Measurements from ENCODE around the gene USP1. TPM values are rescaled to one million over a fixed set of nuclear protein-coding genes. Genes with fewer than 3 reads are reported as not detected.

Gene USP1
- total RNA-seq, 2 donors from 2014 or later = 14.9 to 16.2 TPM

GRCh38 chr1:62405247-62405646, 31.6 kb upstream of the USP1 start:
- Histone ChIP-seq H3K36me3 (no peaks in the 10 kb centered on the region), H3K4me1 (no peaks in the 10 kb centered on the region), H3K27ac (no peak overlapping the region), H3K9me3 (no peaks in the 10 kb centered on the region), H3K27me3 (no peaks in the 10 kb centered on the region), H3K4me3 (no peak overlapping the region)
- no peak for DNase-seq (ENCODE audit: low spot score)
- TF ChIP-seq, protein P1, sequence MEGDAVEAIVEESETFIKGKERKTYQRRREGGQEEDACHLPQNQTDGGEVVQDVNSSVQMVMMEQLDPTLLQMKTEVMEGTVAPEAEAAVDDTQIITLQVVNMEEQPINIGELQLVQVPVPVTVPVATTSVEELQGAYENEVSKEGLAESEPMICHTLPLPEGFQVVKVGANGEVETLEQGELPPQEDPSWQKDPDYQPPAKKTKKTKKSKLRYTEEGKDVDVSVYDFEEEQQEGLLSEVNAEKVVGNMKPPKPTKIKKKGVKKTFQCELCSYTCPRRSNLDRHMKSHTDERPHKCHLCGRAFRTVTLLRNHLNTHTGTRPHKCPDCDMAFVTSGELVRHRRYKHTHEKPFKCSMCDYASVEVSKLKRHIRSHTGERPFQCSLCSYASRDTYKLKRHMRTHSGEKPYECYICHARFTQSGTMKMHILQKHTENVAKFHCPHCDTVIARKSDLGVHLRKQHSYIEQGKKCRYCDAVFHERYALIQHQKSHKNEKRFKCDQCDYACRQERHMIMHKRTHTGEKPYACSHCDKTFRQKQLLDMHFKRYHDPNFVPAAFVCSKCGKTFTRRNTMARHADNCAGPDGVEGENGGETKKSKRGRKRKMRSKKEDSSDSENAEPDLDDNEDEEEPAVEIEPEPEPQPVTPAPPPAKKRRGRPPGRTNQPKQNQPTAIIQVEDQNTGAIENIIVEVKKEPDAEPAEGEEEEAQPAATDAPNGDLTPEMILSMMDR (IDR thresholded peaks at IDR 0.05) = no peak

DNA sequence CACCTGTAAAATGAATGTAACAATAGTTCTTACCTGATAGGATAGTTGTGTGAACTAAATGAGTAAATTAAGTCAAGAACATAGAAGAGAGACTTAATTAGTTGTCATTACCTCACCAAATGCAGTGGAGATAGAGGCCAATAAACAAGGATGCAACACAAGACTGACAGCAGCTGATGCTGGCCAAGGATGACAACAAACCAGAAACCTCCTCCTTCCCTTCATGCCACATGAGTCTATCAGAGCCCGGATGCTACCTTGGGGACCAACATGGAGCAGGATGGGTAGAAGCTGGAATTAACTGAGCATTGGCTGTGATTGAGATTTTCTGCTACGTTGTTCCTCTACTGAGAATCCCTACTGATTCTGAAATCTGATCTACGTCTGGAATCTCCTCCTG, 30.3 kb upstream of the USP1 start:
- no peaks in the 10 kb centered on the region for H3K9me3 ChIP-seq
- H3K27me3 ChIP-seq = no peaks in the 10 kb centered on the region
- no peak for DNase-seq (ENCODE audit: low spot score)
- H3K27ac ChIP-seq = no peak overlapping the region
- no peaks in the 10 kb centered on the region for H3K4me1 ChIP-seq
- H3K4me3 ChIP-seq = no peak overlapping the region
- no peaks in the 10 kb centered on the region for H3K36me3 ChIP-seq
- TF ChIP-seq, protein P1 (IDR thresholded peaks at IDR 0.05) = no peak

GRCh38 chr1:62407398-62408009, 29.3 kb upstream of the USP1 start:
- no peak for DNase-seq (ENCODE audit: low spot score)
- Histone ChIP-seq H3K27ac (no peak overlapping the region), H3K36me3 (no peaks in the 10 kb centered on the region), H3K27me3 (no peaks in the 10 kb centered on the region), H3K9me3 (no peaks in the 10 kb centered on the region), H3K4me3 (no peak overlapping the region), H3K4me1 (no peaks in the 10 kb centered on the region)
- TF ChIP-seq, protein P1 (IDR thresholded peaks at IDR 0.05) = peak; percentile 53 to 80

GRCh38 chr1:62415687-62416086, 21.2 kb upstream of the USP1 start:
- no peak overlapping the region for H3K27ac ChIP-seq
- H3K9me3 ChIP-seq = no peaks in the 10 kb centered on the region
- TF ChIP-seq, protein P1 (IDR thresholded peaks at IDR 0.05) = no peak

DNA sequence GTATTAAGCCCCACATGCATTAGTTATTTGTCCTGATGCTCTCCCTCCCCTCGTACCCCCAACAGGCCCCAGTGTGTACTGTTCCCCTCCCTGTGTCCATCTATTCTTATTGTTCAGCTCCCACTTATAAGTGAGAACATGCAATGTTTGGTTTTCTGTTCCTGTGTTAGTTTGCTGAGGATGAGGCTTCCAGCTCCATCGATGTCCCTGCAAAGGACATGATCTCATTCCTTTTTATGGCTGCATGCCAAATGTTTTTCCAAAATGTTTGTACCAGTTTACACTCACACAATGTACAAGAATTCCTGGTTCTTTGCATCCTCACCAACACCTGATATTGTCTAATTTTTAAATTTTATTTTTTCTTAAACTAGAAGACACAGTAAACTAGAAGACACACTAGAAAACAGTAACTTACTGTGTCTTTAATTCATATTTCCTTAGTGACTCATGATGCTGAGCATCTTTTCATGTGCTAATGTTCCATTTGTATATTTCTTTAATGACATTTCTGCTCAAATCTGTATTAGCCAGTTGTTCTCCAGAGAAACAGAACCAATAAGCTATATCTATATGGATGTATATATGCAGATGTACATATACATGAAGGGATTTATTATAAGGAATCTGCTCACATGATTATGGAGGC, 19.4 kb upstream of the USP1 start:
- no peaks in the 10 kb centered on the region for H3K9me3 ChIP-seq
- no peaks in the 10 kb centered on the region for H3K36me3 ChIP-seq
- H3K4me3 ChIP-seq = no peak overlapping the region
- TF ChIP-seq, protein P1 (IDR thresholded peaks at IDR 0.05) = no peak
- no peak overlapping the region for H3K27ac ChIP-seq
- no peaks in the 10 kb centered on the region for H3K4me1 ChIP-seq
- DNase-seq (ENCODE audit: low spot score) = no peak
- no peaks in the 10 kb centered on the region for H3K27me3 ChIP-seq

More at GRCh38 chr1:62415687-62416086, 21.2 kb upstream of the USP1 start:
- no peaks in the 10 kb centered on the region for H3K4me1 ChIP-seq
- H3K27me3 ChIP-seq = no peaks in the 10 kb centered on the region
- no peaks in the 10 kb centered on the region for H3K36me3 ChIP-seq
- no peak overlapping the region for H3K4me3 ChIP-seq
- DNase-seq (ENCODE audit: low spot score) = no peak
